Fibroblast of lung (primary cell): ENCODE data around the gene CCDC102B. TPM values are rescaled to one million over a fixed set of nuclear protein-coding genes. Genes with fewer than 3 reads are reported as not detected.

Experiments
- DNase-seq, 2 donors: peaks; one replicate each; pipeline versions ENCODE4 v3.0.0 to v3.0.0-alpha.2; 2010; ENCODE audit warnings: low read depth in 2 of 2
- H2AFZ ChIP-seq: 2 replicates; pipeline ENCODE4 v1.5.1; 2012; ENCODE audit warnings: low read length, control low read depth, inconsistent platforms
- H3K27ac ChIP-seq: 2 replicates; pipeline ENCODE4 v1.5.1; 2011; ENCODE audit warnings: low read length, control low read depth; ENCODE audit not compliant: insufficient read depth
- H3K27me3 ChIP-seq: 2 replicates; pipeline ENCODE4 v1.5.1; 2011; ENCODE audit warnings: mild to moderate bottlenecking, low read length; ENCODE audit not compliant: control insufficient read depth, insufficient read depth
- H3K36me3 ChIP-seq: 2 replicates; pipeline ENCODE4 v1.5.1; 2011; ENCODE audit warnings: low read length; ENCODE audit not compliant: control insufficient read depth, insufficient read depth
- H3K4me1 ChIP-seq: 2 replicates; pipeline ENCODE4 v1.5.1; 2011; ENCODE audit warnings: low read length; ENCODE audit not compliant: control insufficient read depth, insufficient read depth; ENCODE audit errors: extremely low read depth
- H3K4me2 ChIP-seq: 2 replicates; pipeline ENCODE4 v1.5.1; 2011; ENCODE audit warnings: low read length, control low read depth; ENCODE audit not compliant: insufficient read depth; ENCODE audit errors: extremely low read depth
- H3K4me3 ChIP-seq, 4 experiments: fragments of 200-600 bp in 1 of 4; sonication (generic) in 1 of 4; replicated peaks in 1 of 4; 2 replicates each; pipeline ENCODE4 v1.5.1; 2011 to 2016; ENCODE audit warnings: low read length in 4 of 4, low read depth in 3 of 4, mild to moderate bottlenecking in 3 of 4, control low read depth in 2 of 4, inconsistent platforms in 1 of 4, mixed read lengths in 1 of 4; ENCODE audit not compliant: insufficient read depth in 1 of 4; ENCODE audit errors: control extremely low read depth in 1 of 4
- H3K79me2 ChIP-seq: 2 replicates; pipeline ENCODE4 v1.5.1; 2012; ENCODE audit warnings: mild to moderate bottlenecking, low read length, inconsistent platforms; ENCODE audit not compliant: control insufficient read depth, insufficient read depth
- H3K9ac ChIP-seq: 2 replicates; pipeline ENCODE4 v1.5.1; 2011; ENCODE audit warnings: mild to moderate bottlenecking, low read length, control low read depth; ENCODE audit not compliant: insufficient read depth
- H3K9me3 ChIP-seq: 2 replicates; pipeline ENCODE4 v1.5.1; 2012; ENCODE audit warnings: low read depth, low read length; ENCODE audit not compliant: control insufficient read depth, insufficient read depth
- H4K20me1 ChIP-seq: 2 replicates; pipeline ENCODE4 v1.5.1; 2011; ENCODE audit warnings: low read length; ENCODE audit not compliant: control insufficient read depth, insufficient read depth; ENCODE audit errors: extremely low read depth
- EZH2 ChIP-seq: IDR thresholded peaks from 2 replicates; pipeline ENCODE4 v1.5.1; 2012; ENCODE audit warnings: low read length, control low read depth, mild to moderate bottlenecking; ENCODE audit errors: missing control alignments
- polyA plus RNA-seq, 2 donors: library from polyadenylated mRNA; depleted of rRNA in 1 of 2; stranded (reverse) in 1 of 2; unstranded in 1 of 2; fragments of >200 nt; gene quantifications; 2 replicates each; pipeline ENCODE4 v1.2.1, GENCODE V29; 2011 to 2012; ENCODE audit warnings: missing spikeins in 1 of 2
- total RNA-seq: library from RNA; depleted of rRNA; stranded (reverse); fragments of >200 nt; gene quantifications from 2 replicates; pipeline ENCODE4 v1.2.1, GENCODE V29; 2014
- TF ChIP-seq, protein P1 (sequence below), 2 donors: IDR thresholded peaks in 1 of 2; conservative IDR thresholded peaks in 1 of 2; 1 replicate in 1 of 2; 2 replicates in 1 of 2; pipeline ENCODE4 v1.5.1; 2011 to 2012; ENCODE audit warnings: low read length in 2 of 2, control low read depth in 1 of 2, inconsistent platforms in 1 of 2, low read depth in 1 of 2, mild to moderate bottlenecking in 1 of 2

CCDC102B gene
- total and polyA plus RNA-seq, 2 donors (not counting 1 experiment from before 2014, with no cell fraction given): 33.7 to 35.3 TPM

DNA sequence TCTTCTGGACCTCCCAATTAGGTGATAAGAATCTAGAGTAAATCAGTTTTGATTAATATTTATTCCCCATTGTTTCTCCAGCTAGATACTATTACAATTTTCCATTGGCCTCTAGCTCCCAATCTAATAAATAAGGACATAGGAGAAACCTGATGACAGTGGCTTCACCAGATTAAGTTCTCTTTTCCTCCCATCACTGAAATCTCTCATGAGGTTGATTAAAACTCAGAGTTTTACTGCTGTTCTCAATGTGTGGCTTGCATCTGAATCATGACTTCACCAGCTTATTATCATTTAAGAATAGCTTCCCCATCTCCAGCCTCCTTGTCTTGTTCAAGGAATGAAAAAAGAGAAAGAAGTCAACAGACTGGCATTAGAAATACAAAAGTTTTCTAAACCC is 3.9 kb upstream of the CCDC102B start:
- Histone ChIP-seq H3K4me1 (peaks cover 7% of the 10 kb centered on the region), H3K9ac (no peak overlapping the region), H3K79me2 (peaks cover 4% of the 10 kb centered on the region), H3K4me3 (no peak overlapping the region), H3K27ac (no peak overlapping the region), H3K4me2 (no peak overlapping the region), H2AFZ (no peak overlapping the region), H3K9me3 (no peaks in the 10 kb centered on the region), H4K20me1 (no peaks in the 10 kb centered on the region), H3K27me3 (no peaks in the 10 kb centered on the region), H3K36me3 (no peaks in the 10 kb centered on the region)
- no peak for DNase-seq
- TF ChIP-seq EZH2: no peak
- TF ChIP-seq, protein P1, sequence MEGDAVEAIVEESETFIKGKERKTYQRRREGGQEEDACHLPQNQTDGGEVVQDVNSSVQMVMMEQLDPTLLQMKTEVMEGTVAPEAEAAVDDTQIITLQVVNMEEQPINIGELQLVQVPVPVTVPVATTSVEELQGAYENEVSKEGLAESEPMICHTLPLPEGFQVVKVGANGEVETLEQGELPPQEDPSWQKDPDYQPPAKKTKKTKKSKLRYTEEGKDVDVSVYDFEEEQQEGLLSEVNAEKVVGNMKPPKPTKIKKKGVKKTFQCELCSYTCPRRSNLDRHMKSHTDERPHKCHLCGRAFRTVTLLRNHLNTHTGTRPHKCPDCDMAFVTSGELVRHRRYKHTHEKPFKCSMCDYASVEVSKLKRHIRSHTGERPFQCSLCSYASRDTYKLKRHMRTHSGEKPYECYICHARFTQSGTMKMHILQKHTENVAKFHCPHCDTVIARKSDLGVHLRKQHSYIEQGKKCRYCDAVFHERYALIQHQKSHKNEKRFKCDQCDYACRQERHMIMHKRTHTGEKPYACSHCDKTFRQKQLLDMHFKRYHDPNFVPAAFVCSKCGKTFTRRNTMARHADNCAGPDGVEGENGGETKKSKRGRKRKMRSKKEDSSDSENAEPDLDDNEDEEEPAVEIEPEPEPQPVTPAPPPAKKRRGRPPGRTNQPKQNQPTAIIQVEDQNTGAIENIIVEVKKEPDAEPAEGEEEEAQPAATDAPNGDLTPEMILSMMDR (conservative IDR thresholded peaks at IDR 0.05 in 1 of 2, IDR thresholded peaks at IDR 0.05 in 1 of 2; ENCODE audit: low read depth in 1 of 2, low read length in 2 of 2): no peak

DNA sequence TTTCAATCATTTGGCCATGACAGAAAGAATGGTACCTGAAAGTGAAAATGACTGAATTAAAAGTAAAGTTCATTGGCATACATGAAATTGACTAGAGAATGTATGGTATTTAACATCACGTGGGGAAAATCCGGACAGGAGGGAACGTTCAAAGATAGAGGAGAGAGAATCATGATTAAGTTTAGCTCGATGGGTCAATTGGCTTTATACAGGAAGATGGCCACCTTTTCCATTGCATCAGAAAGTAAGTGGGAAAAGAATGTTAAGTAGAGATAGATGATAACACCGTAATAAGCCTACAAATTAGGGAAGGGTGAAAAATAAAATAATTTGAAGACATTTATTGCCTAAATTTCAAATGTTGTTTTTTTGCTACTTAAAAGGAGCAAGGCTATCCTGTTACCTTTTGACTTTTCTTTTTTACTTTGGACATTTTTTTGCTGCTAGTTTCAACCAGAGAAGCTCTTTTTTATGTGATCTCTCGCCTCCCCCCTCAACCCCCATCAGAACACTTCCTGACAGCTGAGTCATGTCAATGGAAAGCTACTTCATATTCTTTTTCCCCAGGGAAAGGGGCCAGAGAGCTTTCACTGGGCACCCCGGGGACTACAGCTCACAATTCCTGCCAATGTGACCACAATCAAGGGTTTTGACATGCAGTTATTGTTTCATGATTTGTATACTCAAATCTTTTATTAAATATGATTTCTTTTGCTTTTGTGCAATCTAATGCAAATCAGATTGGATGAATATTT is 767 bp upstream of the CCDC102B start:
- H2AFZ ChIP-seq: no peak overlapping the region
- no peaks in the 10 kb centered on the region for H4K20me1 ChIP-seq
- no peaks in the 10 kb centered on the region for H3K9me3 ChIP-seq
- peak overlapping the region; percentile 92 for H3K4me2 ChIP-seq
- H3K27ac ChIP-seq: peak overlapping the region; percentile 40
- H3K27me3 ChIP-seq: no peaks in the 10 kb centered on the region
- H3K79me2 ChIP-seq: peaks cover 20% of the 10 kb centered on the region
- H3K4me1 ChIP-seq: peaks cover 7% of the 10 kb centered on the region
- no peaks in the 10 kb centered on the region for H3K36me3 ChIP-seq
- TF ChIP-seq, protein P1 (conservative IDR thresholded peaks at IDR 0.05 in 1 of 2, IDR thresholded peaks at IDR 0.05 in 1 of 2; ENCODE audit: low read depth in 1 of 2, low read length in 2 of 2): no peak
- TF ChIP-seq EZH2: no peak
- H3K4me3 ChIP-seq: peak overlapping the region in 1 of 4 experiments; percentile 25
- no peak overlapping the region for H3K9ac ChIP-seq
- DNase-seq: peak; percentile 78 to 97

DNA sequence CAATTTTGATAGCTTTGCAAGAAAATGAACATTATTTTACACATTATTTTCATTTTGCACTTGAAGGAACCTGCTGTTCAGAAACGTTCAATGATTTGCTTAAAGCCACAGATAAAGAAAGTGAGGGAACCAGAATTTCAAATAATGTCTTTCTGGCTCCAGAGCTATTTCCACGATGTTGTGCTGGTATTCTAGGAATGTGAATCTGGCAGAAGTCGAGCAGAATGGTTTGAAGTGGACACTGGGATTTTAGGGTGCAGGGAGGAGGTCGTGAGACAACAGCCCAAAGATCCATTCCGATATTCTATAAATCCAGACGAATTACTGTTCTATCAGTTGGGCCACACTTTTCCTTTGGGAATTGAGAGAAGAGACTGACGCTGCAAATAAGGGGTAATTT is 2.2 kb downstream of the CCDC102B start:
- Histone ChIP-seq H4K20me1 (no peaks in the 10 kb centered on the region), H3K79me2 (peaks cover 25% of the 10 kb centered on the region), H3K9ac (no peak overlapping the region), H2AFZ (no peak overlapping the region), H3K27me3 (no peaks in the 10 kb centered on the region), H3K4me2 (peak overlapping the region; percentile 81), H3K27ac (peak overlapping the region; percentile 1), H3K36me3 (no peaks in the 10 kb centered on the region), H3K4me3 (peak overlapping the region; percentile 21 to 67 (median 40)), H3K4me1 (peaks cover 22% of the 10 kb centered on the region), H3K9me3 (no peaks in the 10 kb centered on the region)
- peak in 1 of 2 donors; percentile 23 for DNase-seq
- TF ChIP-seq, protein P1 (conservative IDR thresholded peaks at IDR 0.05 in 1 of 2, IDR thresholded peaks at IDR 0.05 in 1 of 2; ENCODE audit: low read depth in 1 of 2, low read length in 2 of 2): no peak
- TF ChIP-seq EZH2: no peak
